SK-N-SH treated with all-trans-retinoic acid at 6 μM for 48 hours (cell line): ENCODE results near the gene REXO1.

Experiments used
- ATAC-seq: fragments of 200-7000 bp; cut with Tn5 transposase; 3 replicates; pipeline ENCODE4 v1.9.1; 2020; ENCODE audit warnings: mild to moderate bottlenecking, moderate library complexity
- ARNTL ChIP-seq: fragments of 450-650 bp; formaldehyde crosslinking; IDR thresholded peaks from 2 replicates; pipeline ENCODE4 v1.5.0; 2020; ENCODE audit warnings: low read depth, mild to moderate bottlenecking, moderate library complexity, borderline replicate concordance
- BACH2 ChIP-seq: fragments of 250-450 bp; sonication (Bioruptor Pico); IDR thresholded peaks from 2 replicates; pipeline ENCODE4 v1.9.0; 2021; ENCODE audit warnings: mild to moderate bottlenecking, borderline replicate concordance
- GLIS3 ChIP-seq: fragments of 250-450 bp; sonication (Bioruptor Pico); IDR thresholded peaks from 2 replicates; pipeline ENCODE4 v1.5.0; 2020; ENCODE audit warnings: mild to moderate bottlenecking, moderate library complexity
- ISL1 ChIP-seq: fragments of 250-450 bp; sonication (Bioruptor Pico); IDR thresholded peaks from 2 replicates; pipeline ENCODE4 v2.1.2; 2022; ENCODE audit warnings: mild to moderate bottlenecking, moderate library complexity
- OSR1 ChIP-seq: fragments of 250-450 bp; sonication (Bioruptor Pico); IDR thresholded peaks from 2 replicates; pipeline ENCODE4 v1.8.0; 2022; ENCODE audit warnings: moderate library complexity, mild to moderate bottlenecking, inconsistent platforms
- RARB ChIP-seq: fragments of 250-450 bp; sonication (Bioruptor Pico); IDR thresholded peaks from 2 replicates; pipeline ENCODE4 v1.8.0; 2021; ENCODE audit warnings: mild to moderate bottlenecking, moderate library complexity
- SNAI2 ChIP-seq: fragments of 250-450 bp; sonication (Bioruptor Pico); IDR thresholded peaks from 2 replicates; pipeline ENCODE4 v1.5.0; 2020; ENCODE audit warnings: mild to moderate bottlenecking, moderate library complexity
- TCF4 ChIP-seq: fragments of 250-450 bp; sonication (Bioruptor Pico); IDR thresholded peaks from 2 replicates; pipeline ENCODE4 v1.8.0; 2021; ENCODE audit warnings: mild to moderate bottlenecking, moderate library complexity, borderline replicate concordance
- TOX ChIP-seq: fragments of 250-450 bp; sonication (Bioruptor Pico); IDR thresholded peaks from 2 replicates; pipeline ENCODE4 v1.8.0; 2021; ENCODE audit warnings: mild to moderate bottlenecking, moderate library complexity, borderline replicate concordance
- ZC3H10 ChIP-seq: fragments of 250-450 bp; sonication (Bioruptor Pico); IDR thresholded peaks from 2 replicates; pipeline ENCODE4 v1.5.1; 2021; ENCODE audit warnings: mild to moderate bottlenecking, moderate library complexity
- ZFP3 ChIP-seq: fragments of 250-450 bp; sonication (Bioruptor Pico); IDR thresholded peaks from 2 replicates; pipeline ENCODE4 v1.5.0; 2020; ENCODE audit warnings: mild to moderate bottlenecking, moderate library complexity
- ZNF565 ChIP-seq: fragments of 450-650 bp; formaldehyde crosslinking; conservative IDR thresholded peaks from 2 replicates; pipeline ENCODE4 v1.5.0; 2020; ENCODE audit warnings: low read depth, mild to moderate bottlenecking, moderate library complexity
- ZNF8 ChIP-seq: fragments of 450-650 bp; formaldehyde crosslinking; IDR thresholded peaks from 2 replicates; pipeline ENCODE4 v1.5.0; 2020; ENCODE audit warnings: mild to moderate bottlenecking, moderate library complexity
- TF ChIP-seq, protein P1 (sequence below): fragments of 250-450 bp; sonication (Bioruptor Pico); IDR thresholded peaks from 2 replicates; pipeline ENCODE4 v1.8.0; 2020; ENCODE audit warnings: mild to moderate bottlenecking, moderate library complexity, borderline replicate concordance
- TF ChIP-seq, protein P2 (sequence below): fragments of 250-450 bp; sonication (Bioruptor Pico); IDR thresholded peaks from 2 replicates; pipeline ENCODE4 v1.5.0; 2020; ENCODE audit warnings: mild to moderate bottlenecking, moderate library complexity
- TF ChIP-seq, protein P3 (sequence below): fragments of 250-450 bp; sonication (Bioruptor Pico); IDR thresholded peaks from 2 replicates; pipeline ENCODE4 v1.5.1; 2021; ENCODE audit warnings: mild to moderate bottlenecking, moderate library complexity
- TF ChIP-seq, protein P4 (sequence below): fragments of 250-450 bp; sonication (Bioruptor Pico); IDR thresholded peaks from 2 replicates; pipeline ENCODE4 v1.8.0; 2021; ENCODE audit warnings: low read depth, mild to moderate bottlenecking, moderate library complexity, borderline replicate concordance
- TF ChIP-seq, protein P5 (sequence below): fragments of 250-450 bp; sonication (Bioruptor Pico); IDR thresholded peaks from 2 replicates; pipeline ENCODE4 v1.5.1; 2020; ENCODE audit warnings: low read depth, mild to moderate bottlenecking, moderate library complexity

The REXO1 gene

DNA sequence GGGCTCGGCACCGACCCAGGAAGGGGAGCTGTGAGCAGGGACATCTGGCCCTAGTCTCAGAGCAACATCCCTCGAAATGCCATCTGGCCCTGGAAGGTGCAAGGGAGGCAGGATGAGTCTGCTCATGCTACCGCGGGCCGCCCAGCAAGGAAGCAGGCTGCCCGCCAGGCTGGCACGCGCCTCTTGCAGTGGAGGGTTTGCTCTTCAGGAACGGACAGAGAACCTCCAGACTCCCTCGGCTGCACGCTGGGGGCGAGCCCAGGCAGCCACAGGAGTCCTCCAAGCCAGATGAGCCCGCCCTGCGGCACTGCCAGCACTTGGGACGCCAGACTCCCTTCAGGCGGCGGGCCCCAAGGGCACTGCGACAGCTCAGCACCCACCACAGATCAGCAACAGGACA is 26.1 kb downstream of the REXO1 start (continued):
- TF ChIP-seq ZNF8, result no peak
- TF ChIP-seq, all 23 proteins: peak for 0

DNA sequence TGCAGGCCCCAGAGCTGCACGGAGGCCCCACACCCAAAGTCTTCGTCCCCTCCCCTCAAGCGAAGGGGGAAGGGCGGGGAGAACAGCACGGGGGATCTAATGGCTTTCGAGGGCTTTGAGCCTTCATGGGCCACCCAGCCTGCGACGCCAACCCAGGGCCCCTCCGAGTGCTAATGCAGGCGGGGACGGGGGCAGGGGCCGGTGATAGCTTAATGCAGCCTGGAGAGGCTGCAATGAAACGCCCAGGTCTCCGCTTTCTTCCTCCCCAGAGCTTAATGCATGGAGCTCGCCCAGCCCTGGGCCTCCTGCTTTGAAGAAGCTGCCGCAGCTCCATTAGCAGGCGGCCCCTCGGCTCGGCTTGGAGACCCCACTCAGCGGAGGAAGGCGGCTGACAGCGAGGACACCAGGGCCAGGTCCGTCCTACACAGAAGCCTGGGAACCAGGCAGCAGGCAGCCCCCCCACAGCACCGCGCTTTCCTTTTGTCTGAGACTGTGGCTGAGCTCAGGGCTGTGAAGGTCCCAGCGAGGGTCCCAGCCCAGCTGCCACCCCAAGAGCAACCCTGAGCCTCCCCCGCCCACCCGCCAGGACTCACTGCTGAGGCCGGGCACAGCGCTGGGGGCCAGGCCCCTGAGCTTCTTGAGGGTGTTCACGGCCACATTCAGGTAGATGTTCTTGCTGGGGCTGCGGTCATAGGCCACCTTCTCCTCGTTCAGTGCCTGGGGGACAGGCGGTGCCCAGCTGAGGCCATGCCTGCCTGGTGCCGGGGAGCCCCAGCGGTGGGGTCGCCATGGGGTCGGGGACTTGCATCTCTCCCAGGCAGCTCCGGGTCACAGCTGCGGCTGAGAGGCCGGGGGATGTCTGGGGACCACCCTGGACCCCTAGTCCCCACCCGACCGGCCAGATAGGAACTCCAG is 28.7 kb downstream of the REXO1 start:
- TF ChIP-seq, protein P1, sequence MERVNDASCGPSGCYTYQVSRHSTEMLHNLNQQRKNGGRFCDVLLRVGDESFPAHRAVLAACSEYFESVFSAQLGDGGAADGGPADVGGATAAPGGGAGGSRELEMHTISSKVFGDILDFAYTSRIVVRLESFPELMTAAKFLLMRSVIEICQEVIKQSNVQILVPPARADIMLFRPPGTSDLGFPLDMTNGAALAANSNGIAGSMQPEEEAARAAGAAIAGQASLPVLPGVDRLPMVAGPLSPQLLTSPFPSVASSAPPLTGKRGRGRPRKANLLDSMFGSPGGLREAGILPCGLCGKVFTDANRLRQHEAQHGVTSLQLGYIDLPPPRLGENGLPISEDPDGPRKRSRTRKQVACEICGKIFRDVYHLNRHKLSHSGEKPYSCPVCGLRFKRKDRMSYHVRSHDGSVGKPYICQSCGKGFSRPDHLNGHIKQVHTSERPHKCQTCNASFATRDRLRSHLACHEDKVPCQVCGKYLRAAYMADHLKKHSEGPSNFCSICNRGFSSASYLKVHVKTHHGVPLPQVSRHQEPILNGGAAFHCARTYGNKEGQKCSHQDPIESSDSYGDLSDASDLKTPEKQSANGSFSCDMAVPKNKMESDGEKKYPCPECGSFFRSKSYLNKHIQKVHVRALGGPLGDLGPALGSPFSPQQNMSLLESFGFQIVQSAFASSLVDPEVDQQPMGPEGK (CRISPR knock-in tag), result no peak
- TF ChIP-seq, protein P2, sequence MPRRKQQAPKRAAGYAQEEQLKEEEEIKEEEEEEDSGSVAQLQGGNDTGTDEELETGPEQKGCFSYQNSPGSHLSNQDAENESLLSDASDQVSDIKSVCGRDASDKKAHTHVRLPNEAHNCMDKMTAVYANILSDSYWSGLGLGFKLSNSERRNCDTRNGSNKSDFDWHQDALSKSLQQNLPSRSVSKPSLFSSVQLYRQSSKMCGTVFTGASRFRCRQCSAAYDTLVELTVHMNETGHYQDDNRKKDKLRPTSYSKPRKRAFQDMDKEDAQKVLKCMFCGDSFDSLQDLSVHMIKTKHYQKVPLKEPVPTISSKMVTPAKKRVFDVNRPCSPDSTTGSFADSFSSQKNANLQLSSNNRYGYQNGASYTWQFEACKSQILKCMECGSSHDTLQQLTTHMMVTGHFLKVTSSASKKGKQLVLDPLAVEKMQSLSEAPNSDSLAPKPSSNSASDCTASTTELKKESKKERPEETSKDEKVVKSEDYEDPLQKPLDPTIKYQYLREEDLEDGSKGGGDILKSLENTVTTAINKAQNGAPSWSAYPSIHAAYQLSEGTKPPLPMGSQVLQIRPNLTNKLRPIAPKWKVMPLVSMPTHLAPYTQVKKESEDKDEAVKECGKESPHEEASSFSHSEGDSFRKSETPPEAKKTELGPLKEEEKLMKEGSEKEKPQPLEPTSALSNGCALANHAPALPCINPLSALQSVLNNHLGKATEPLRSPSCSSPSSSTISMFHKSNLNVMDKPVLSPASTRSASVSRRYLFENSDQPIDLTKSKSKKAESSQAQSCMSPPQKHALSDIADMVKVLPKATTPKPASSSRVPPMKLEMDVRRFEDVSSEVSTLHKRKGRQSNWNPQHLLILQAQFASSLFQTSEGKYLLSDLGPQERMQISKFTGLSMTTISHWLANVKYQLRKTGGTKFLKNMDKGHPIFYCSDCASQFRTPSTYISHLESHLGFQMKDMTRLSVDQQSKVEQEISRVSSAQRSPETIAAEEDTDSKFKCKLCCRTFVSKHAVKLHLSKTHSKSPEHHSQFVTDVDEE (CRISPR knock-in tag), result no peak
- TF ChIP-seq TCF4, result no peak
- TF ChIP-seq, protein P3, sequence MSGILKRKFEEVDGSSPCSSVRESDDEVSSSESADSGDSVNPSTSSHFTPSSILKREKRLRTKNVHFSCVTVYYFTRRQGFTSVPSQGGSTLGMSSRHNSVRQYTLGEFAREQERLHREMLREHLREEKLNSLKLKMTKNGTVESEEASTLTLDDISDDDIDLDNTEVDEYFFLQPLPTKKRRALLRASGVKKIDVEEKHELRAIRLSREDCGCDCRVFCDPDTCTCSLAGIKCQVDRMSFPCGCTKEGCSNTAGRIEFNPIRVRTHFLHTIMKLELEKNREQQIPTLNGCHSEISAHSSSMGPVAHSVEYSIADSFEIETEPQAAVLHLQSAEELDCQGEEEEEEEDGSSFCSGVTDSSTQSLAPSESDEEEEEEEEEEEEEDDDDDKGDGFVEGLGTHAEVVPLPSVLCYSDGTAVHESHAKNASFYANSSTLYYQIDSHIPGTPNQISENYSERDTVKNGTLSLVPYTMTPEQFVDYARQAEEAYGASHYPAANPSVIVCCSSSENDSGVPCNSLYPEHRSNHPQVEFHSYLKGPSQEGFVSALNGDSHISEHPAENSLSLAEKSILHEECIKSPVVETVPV, result no peak
- TF ChIP-seq TOX, result no peak
- no peak for TF ChIP-seq GLIS3 (CRISPR knock-in tag)
- no peak for TF ChIP-seq ZFP3 (CRISPR knock-in tag)
- no peak for TF ChIP-seq BACH2
- no peak for TF ChIP-seq ISL1 (CRISPR knock-in tag)
- no peak for TF ChIP-seq ZNF8
- TF ChIP-seq, protein P4, sequence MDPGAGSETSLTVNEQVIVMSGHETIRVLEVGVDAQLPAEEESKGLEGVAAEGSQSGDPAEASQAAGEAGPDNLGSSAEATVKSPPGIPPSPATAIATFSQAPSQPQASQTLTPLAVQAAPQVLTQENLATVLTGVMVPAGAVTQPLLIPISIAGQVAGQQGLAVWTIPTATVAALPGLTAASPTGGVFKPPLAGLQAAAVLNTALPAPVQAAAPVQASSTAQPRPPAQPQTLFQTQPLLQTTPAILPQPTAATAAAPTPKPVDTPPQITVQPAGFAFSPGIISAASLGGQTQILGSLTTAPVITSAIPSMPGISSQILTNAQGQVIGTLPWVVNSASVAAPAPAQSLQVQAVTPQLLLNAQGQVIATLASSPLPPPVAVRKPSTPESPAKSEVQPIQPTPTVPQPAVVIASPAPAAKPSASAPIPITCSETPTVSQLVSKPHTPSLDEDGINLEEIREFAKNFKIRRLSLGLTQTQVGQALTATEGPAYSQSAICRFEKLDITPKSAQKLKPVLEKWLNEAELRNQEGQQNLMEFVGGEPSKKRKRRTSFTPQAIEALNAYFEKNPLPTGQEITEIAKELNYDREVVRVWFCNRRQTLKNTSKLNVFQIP (CRISPR knock-in tag), result no peak
- TF ChIP-seq OSR1 (CRISPR knock-in tag), result no peak
- TF ChIP-seq, protein P5, sequence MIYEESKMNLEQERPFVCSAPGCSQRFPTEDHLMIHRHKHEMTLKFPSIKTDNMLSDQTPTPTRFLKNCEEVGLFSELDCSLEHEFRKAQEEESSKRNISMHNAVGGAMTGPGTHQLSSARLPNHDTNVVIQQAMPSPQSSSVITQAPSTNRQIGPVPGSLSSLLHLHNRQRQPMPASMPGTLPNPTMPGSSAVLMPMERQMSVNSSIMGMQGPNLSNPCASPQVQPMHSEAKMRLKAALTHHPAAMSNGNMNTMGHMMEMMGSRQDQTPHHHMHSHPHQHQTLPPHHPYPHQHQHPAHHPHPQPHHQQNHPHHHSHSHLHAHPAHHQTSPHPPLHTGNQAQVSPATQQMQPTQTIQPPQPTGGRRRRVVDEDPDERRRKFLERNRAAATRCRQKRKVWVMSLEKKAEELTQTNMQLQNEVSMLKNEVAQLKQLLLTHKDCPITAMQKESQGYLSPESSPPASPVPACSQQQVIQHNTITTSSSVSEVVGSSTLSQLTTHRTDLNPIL (CRISPR knock-in tag), result no peak
- TF ChIP-seq RARB (CRISPR knock-in tag), result no peak
- TF ChIP-seq ZC3H10 (CRISPR knock-in tag), result no peak
- TF ChIP-seq ARNTL (CRISPR knock-in tag), result no peak
- ATAC-seq, result no peak

DNA sequence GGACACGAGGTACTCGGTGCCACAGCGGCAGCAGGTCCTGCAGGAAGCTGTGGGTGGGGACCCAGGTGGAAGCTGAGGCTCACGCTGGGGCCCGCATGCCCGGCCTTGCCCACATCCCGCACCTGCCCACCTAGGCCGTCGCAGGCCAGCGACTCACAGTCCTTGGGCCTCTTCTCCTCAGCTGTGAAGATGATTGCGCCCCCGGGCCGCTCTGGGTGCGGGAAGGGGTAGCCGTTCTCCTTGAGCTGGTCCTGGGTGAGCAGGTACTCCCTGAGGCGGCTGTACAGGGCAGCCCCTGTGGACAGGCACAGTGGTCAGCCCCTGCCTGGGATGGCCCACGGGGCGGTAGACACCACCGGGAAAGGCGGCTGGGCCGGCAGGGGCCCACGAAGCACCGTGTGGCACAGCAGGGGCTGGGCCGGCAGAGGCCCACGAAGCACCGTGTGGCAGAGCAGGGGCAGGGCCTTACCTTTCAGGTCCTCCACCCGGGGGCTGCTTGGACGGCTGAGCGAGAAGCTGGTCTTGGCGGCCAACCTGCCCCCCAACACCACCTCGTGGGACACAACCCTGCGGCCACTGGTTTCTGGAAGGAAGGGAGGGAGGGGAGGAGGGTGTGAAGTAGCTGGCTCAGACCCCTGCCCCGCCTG is 29.6 kb downstream of the REXO1 start:
- no peak for ATAC-seq
- no peak for TF ChIP-seq SNAI2 (CRISPR knock-in tag)
- TF ChIP-seq ZC3H10 (CRISPR knock-in tag), result no peak
- TF ChIP-seq ZNF565, result no peak
- TF ChIP-seq, protein P5 (CRISPR knock-in tag), result no peak
- TF ChIP-seq, protein P4 (CRISPR knock-in tag), result no peak
- TF ChIP-seq ZNF8, result no peak
